ENCODE measurements around the gene PPBP.

Gene PPBP

DNA sequence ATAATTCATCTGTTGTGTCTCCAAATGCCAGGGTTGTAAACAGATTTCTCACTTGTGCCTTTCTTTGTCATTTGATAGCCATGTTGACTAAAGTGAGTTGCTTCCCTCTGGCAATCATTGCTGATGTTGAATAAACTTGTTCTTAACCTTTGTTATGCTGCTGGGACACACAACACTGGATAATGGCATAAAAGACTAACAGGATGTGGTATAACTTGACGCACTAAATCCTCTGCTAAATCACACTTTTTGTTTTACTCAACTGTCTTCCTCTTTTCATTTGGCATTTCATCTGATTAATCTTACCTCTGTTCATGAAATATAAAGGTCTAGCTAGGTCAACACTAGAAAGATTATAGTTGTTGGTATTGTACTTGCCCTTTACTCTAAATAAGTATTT, 28.1 kb upstream of the PPBP start:
- Histone ChIP-seq H3K27ac (ENCODE audit: low read depth, low read length) (no peak overlapping the region), H3K4me1 (ENCODE audit: insufficient read depth, low read length) (peaks cover 14% of the 10 kb centered on the region), H3K36me3 (ENCODE audit: insufficient read depth, low read length) (no peaks in the 10 kb centered on the region), H3K4me3 (ENCODE audit: low read length) (no peak overlapping the region), H3K9ac (ENCODE audit: low read depth, low read length) (no peak overlapping the region), H3K27me3 (ENCODE audit: insufficient read depth, low read length) (no peaks in the 10 kb centered on the region), H3K9me3 (ENCODE audit: insufficient read depth, low read depth, low read length) (no peaks in the 10 kb centered on the region)
- WGBS: 43% methylated on average over 1 of the region's 1 CpG

GRCh38 chr4:74015126-74015780, 27.3 kb upstream of the PPBP start:
- Histone ChIP-seq H3K36me3 (ENCODE audit: insufficient read depth, low read length) (no peaks in the 10 kb centered on the region), H3K9ac (ENCODE audit: low read depth, low read length) (no peak overlapping the region), H3K9me3 (ENCODE audit: insufficient read depth, low read depth, low read length) (no peaks in the 10 kb centered on the region), H3K27ac (ENCODE audit: low read depth, low read length) (no peak overlapping the region), H3K27me3 (ENCODE audit: insufficient read depth, low read length) (no peaks in the 10 kb centered on the region), H3K4me1 (ENCODE audit: insufficient read depth, low read length) (peaks cover 14% of the 10 kb centered on the region), H3K4me3 (ENCODE audit: low read length) (no peak overlapping the region)
- WGBS: 97% methylated on average over 3 of the region's 3 CpGs

GRCh38 chr4:74014332-74014731, 26.3 kb upstream of the PPBP start:
- Histone ChIP-seq H3K4me1 (ENCODE audit: insufficient read depth, low read length) (peaks cover 14% of the 10 kb centered on the region), H3K9me3 (ENCODE audit: insufficient read depth, low read depth, low read length) (no peaks in the 10 kb centered on the region), H3K9ac (ENCODE audit: low read depth, low read length) (no peak overlapping the region), H3K27ac (ENCODE audit: low read depth, low read length) (no peak overlapping the region), H3K4me3 (ENCODE audit: low read length) (no peak overlapping the region), H3K36me3 (ENCODE audit: insufficient read depth, low read length) (no peaks in the 10 kb centered on the region), H3K27me3 (ENCODE audit: insufficient read depth, low read length) (no peaks in the 10 kb centered on the region)
- WGBS: 80% methylated on average over 1 of the region's 1 CpG

GRCh38 chr4:74013264-74013663, 25.3 kb upstream of the PPBP start:
- Histone ChIP-seq H3K9me3 (ENCODE audit: insufficient read depth, low read depth, low read length) (no peaks in the 10 kb centered on the region), H3K4me1 (ENCODE audit: insufficient read depth, low read length) (peaks cover 14% of the 10 kb centered on the region), H3K4me3 (ENCODE audit: low read length) (no peak overlapping the region), H3K27me3 (ENCODE audit: insufficient read depth, low read length) (no peaks in the 10 kb centered on the region), H3K36me3 (ENCODE audit: insufficient read depth, low read length) (no peaks in the 10 kb centered on the region), H3K9ac (ENCODE audit: low read depth, low read length) (no peak overlapping the region), H3K27ac (ENCODE audit: low read depth, low read length) (no peak overlapping the region)
- 86% methylated on average over 2 of the region's 2 CpGs for WGBS

GRCh38 chr4:74012130-74012529, 24.1 kb upstream of the PPBP start:
- peaks cover 14% of the 10 kb centered on the region for H3K4me1 ChIP-seq (ENCODE audit: insufficient read depth, low read length)
- H3K9ac ChIP-seq (ENCODE audit: low read depth, low read length): no peak overlapping the region
- no peaks in the 10 kb centered on the region for H3K27me3 ChIP-seq (ENCODE audit: insufficient read depth, low read length)
- H3K36me3 ChIP-seq (ENCODE audit: insufficient read depth, low read length): no peaks in the 10 kb centered on the region
- H3K9me3 ChIP-seq (ENCODE audit: insufficient read depth, low read depth, low read length): no peaks in the 10 kb centered on the region
- H3K27ac ChIP-seq (ENCODE audit: low read depth, low read length): no peak overlapping the region
- H3K4me3 ChIP-seq (ENCODE audit: low read length): no peak overlapping the region
- WGBS: 96% methylated on average over 4 of the region's 4 CpGs

DNA sequence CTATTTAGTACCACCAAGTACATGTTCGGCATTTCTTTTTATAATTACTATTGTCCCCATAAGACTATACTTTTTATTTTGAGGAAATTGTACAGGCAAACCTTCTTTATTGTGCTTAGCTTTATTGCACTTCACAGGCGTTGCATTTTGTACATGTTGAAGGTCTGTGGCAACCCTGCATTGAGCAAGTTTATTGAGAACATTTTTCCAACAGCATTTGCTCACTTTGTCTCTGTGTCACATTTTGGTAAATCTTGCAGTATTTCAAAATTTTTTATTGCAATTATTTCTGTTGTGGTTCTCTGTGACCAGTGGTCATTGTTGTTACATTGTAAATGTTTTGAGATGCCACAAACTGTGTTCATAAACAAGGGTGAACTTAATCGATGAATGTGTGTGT, 21.3 kb upstream of the PPBP start:
- Histone ChIP-seq H3K27me3 (ENCODE audit: insufficient read depth, low read length) (no peaks in the 10 kb centered on the region), H3K27ac (ENCODE audit: low read depth, low read length) (no peak overlapping the region), H3K9ac (ENCODE audit: low read depth, low read length) (no peak overlapping the region), H3K4me1 (ENCODE audit: insufficient read depth, low read length) (peaks cover 4% of the 10 kb centered on the region; the same call in 1 of the 2 replicates), H3K4me3 (ENCODE audit: low read length) (no peak overlapping the region), H3K36me3 (ENCODE audit: insufficient read depth, low read length) (no peaks in the 10 kb centered on the region), H3K9me3 (ENCODE audit: insufficient read depth, low read depth, low read length) (no peaks in the 10 kb centered on the region)
- 93% methylated on average over 2 of the region's 3 CpGs for WGBS

GRCh38 chr4:74006009-74006476, 18.1 kb upstream of the PPBP start:
- H3K4me3 ChIP-seq (ENCODE audit: low read length): no peak overlapping the region

DNA sequence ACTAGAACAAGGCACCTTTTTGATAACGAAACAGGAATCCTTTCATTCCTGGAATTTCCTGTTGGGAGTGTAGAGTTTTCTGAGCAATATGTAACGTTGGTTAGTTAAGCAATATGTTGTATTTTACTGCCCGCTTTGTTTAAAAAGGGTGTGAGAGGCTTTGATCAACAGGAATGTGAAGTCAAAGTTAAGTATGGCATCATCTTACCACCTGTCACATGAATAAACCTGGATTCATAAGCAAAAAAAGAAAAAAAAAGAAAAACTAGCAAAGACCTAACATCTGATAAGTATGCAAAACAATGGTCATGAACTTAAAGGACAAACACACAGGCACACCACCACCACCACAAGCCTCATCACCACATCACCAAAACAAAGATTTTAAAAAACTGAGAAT, 17.5 kb upstream of the PPBP start:
- Histone ChIP-seq H3K27me3 (ENCODE audit: insufficient read depth, low read length) (no peaks in the 10 kb centered on the region), H3K4me3 (ENCODE audit: low read length) (no peak overlapping the region), H3K4me1 (ENCODE audit: insufficient read depth, low read length) (peaks cover 4% of the 10 kb centered on the region; the same call in 1 of the 2 replicates), H3K36me3 (ENCODE audit: insufficient read depth, low read length) (no peaks in the 10 kb centered on the region), H3K9me3 (ENCODE audit: insufficient read depth, low read depth, low read length) (no peaks in the 10 kb centered on the region), H3K27ac (ENCODE audit: low read depth, low read length) (no peak overlapping the region), H3K9ac (ENCODE audit: low read depth, low read length) (no peak overlapping the region)
- WGBS: 86% methylated on average over 3 of the region's 3 CpGs

More at GRCh38 chr4:74006009-74006476, 18.1 kb upstream of the PPBP start:
- Histone ChIP-seq H3K9me3 (ENCODE audit: insufficient read depth, low read depth, low read length) (no peaks in the 10 kb centered on the region), H3K36me3 (ENCODE audit: insufficient read depth, low read length) (no peaks in the 10 kb centered on the region), H3K27me3 (ENCODE audit: insufficient read depth, low read length) (no peaks in the 10 kb centered on the region), H3K27ac (ENCODE audit: low read depth, low read length) (no peak overlapping the region), H3K9ac (ENCODE audit: low read depth, low read length) (no peak overlapping the region), H3K4me1 (ENCODE audit: insufficient read depth, low read length) (peaks cover 4% of the 10 kb centered on the region; the same call in 1 of the 2 replicates)
- WGBS: 93% methylated on average over 2 of the region's 2 CpGs

DNA sequence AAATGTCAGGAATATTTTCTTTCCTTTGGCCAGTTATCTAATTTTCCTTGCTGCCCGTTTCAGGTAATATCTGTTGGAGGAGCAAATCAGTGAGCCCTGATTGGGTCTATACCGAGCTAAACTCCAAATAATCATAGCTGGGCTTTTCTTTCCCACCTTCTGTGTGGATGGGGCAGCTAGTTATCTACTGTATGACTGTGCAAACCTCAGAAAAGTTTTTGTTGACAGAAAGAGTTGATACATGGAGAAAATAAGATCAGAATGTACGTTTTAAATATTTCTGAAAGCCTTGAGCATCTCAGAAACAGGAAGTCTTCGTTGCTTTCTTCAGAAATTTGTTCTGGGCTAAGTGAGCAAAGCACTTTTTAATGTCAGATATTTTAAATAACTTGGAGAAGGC, 16.7 kb upstream of the PPBP start:
- no peak overlapping the region for H3K4me3 ChIP-seq (ENCODE audit: low read length)
- H3K27ac ChIP-seq (ENCODE audit: low read depth, low read length): no peak overlapping the region
- no peaks in the 10 kb centered on the region for H3K36me3 ChIP-seq (ENCODE audit: insufficient read depth, low read length)
- H3K4me1 ChIP-seq (ENCODE audit: insufficient read depth, low read length): peaks cover 4% of the 10 kb centered on the region; the same call in 1 of the 2 replicates
- 87% methylated on average over 2 of the region's 4 CpGs for WGBS
- no peaks in the 10 kb centered on the region for H3K27me3 ChIP-seq (ENCODE audit: insufficient read depth, low read length)
- no peak overlapping the region for H3K9ac ChIP-seq (ENCODE audit: low read depth, low read length)
- no peaks in the 10 kb centered on the region for H3K9me3 ChIP-seq (ENCODE audit: insufficient read depth, low read depth, low read length)

GRCh38 chr4:74000301-74000700, 12.3 kb upstream of the PPBP start:
- no peaks in the 10 kb centered on the region for H3K36me3 ChIP-seq (ENCODE audit: insufficient read depth, low read length)
- WGBS: 93% methylated on average over 6 of the region's 6 CpGs
- H3K9ac ChIP-seq (ENCODE audit: low read depth, low read length): no peak overlapping the region
- H3K27me3 ChIP-seq (ENCODE audit: insufficient read depth, low read length): peaks cover 16% of the 10 kb centered on the region
- H3K4me1 ChIP-seq (ENCODE audit: insufficient read depth, low read length): peaks cover 23% of the 10 kb centered on the region
- no peak overlapping the region for H3K4me3 ChIP-seq (ENCODE audit: low read length)
- H3K9me3 ChIP-seq (ENCODE audit: insufficient read depth, low read depth, low read length): no peaks in the 10 kb centered on the region
- H3K27ac ChIP-seq (ENCODE audit: low read depth, low read length): no peak overlapping the region

GRCh38 chr4:73998040-73999011, 10.3 kb upstream of the PPBP start, which contains the start of gene CXCL5:
Gene CXCL5, minus strand, starts transcription at chr4:73998677. Its CDS starts 96 bp downstream, at chr4:73998581.
- H3K9me3 ChIP-seq (ENCODE audit: insufficient read depth, low read depth, low read length): no peaks in the 10 kb centered on the region
- 14% methylated on average over 43 of the region's 46 CpGs for WGBS
- peak within 1 kb of the TSS; percentile 70 for H3K9ac ChIP-seq (ENCODE audit: low read depth, low read length)
- H3K27me3 ChIP-seq (ENCODE audit: insufficient read depth, low read length): peaks cover 16% of the 10 kb centered on the region
- peak within 1 kb of the TSS; percentile 61 for H3K27ac ChIP-seq (ENCODE audit: low read depth, low read length)
- peaks cover 23% of the 10 kb centered on the region for H3K4me1 ChIP-seq (ENCODE audit: insufficient read depth, low read length)
- peak within 1 kb of the TSS; percentile 50 for H3K4me3 ChIP-seq (ENCODE audit: low read length)
- no peaks in the 10 kb centered on the region for H3K36me3 ChIP-seq (ENCODE audit: insufficient read depth, low read length)
